SW480 (cell line): ENCODE measurements around the gene GPT2.
A peak's percentile ranks its signal among the peaks of the same experiment; 100 is the strongest.

Experiments
- DNase-seq: peaks from one replicate; pipeline ENCODE4 v3.0.0-alpha.2; 2016; ENCODE audit warnings: low spot score

Gene GPT2

GRCh38 chr16:46968063-46968435 is 83.9 kb downstream of the GPT2 start:
- no peak for DNase-seq

- no peak for DNase-seq
Observed at GRCh38 chr16:46970089-46970488, 85.9 kb downstream of the GPT2 start.

GRCh38 chr16:46971271-46971670 is 87.1 kb downstream of the GPT2 start:
- DNase-seq: no peak

- DNase-seq: peak; percentile 54
Observed at GRCh38 chr16:46972429-46973206, 88.5 kb downstream of the GPT2 start.

GRCh38 chr16:46973207-46973995 is 89.2 kb downstream of the GPT2 start, which contains the start of gene DNAJA2:
DNAJA2 (minus strand) TSS chr16:46973674; CDS start chr16:46973572, 102 bp downstream.
- DNase-seq: peak; percentile 82

GRCh38 chr16:46973996-46974324 is 89.8 kb downstream of the GPT2 start:
- DNase-seq: no peak

- DNase-seq: peak; percentile 37
Observed at GRCh38 chr16:46974352-46974751, 90.2 kb downstream of the GPT2 start.

GRCh38 chr16:46975165-46975564 is 91.0 kb downstream of the GPT2 start:
- no peak for DNase-seq

- no peak for DNase-seq
Observed at GRCh38 chr16:46975908-46976470, 91.8 kb downstream of the GPT2 start.

GRCh38 chr16:46976550-46976949 is 92.4 kb downstream of the GPT2 start:
- no peak for DNase-seq
